ENCODE results near the gene SSC5D. TPM values are rescaled to one million over a fixed set of nuclear protein-coding genes. Genes with fewer than 3 reads are reported as not detected.

The SSC5D gene
- 1 to 10 TPM in 3 of 4 donors, under 1 TPM in 1; 0.64 to 6.2 (median 3.0) TPM for total RNA-seq

DNA sequence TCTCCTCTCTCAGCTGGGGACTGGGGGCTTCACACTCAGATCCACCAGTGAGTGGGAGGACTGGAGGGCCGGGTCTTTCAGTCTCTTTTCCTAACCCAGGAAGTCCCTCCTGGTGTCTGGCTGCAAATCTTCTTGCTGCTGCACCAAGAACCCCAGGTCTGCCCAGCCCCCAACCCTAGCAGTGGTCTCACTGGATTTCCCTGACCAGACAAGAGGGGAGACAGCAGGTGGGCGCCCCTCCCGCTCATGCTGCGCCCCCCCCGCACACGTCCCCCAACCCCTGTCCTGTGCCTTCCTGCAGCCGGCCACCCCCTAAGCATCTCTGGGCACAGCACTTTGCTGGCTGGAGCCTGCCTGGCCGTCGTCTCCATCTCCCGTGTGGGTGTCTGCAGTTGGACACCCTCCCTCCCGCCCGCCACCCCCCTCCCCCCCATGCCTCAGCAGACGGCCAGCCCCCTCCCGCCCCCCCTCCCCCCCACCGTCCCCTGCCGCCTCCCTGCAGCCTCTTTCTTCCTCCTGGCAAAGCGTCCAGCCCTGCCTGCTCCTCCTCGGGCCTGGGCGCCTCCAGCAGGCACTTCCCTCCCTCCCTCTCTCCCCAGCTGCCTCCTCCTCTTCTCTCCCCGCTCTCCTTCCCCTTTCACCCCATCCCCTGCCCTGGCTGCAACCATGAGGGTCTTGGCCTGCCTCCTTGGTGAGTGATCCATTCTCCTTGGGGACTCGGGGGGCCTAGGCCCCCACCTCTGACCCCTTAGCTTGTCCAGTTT, at the start of gene SSC5D:
Gene SSC5D (plus strand): TSS at position 513 of the 764 bp plus-strand sequence. CDS start 154 bp downstream, at position 667.
- intact Hi-C loops (cut with DNase I; ENCODE audit: low total_unique reads): no loop called here
- no peak for TF ChIP-seq POLR2A (IDR thresholded peaks at IDR 0.05)
- no peak for DNase-seq (ENCODE audit: low spot score in 2 of 2)
- 15% methylated on average over 14 to 15 of the region's 21 CpGs for WGBS, 2 donors
- H3K4me3 ChIP-seq (ENCODE audit: low read depth, poor library complexity, severe bottlenecking): no peak within 1 kb of the TSS

DNA sequence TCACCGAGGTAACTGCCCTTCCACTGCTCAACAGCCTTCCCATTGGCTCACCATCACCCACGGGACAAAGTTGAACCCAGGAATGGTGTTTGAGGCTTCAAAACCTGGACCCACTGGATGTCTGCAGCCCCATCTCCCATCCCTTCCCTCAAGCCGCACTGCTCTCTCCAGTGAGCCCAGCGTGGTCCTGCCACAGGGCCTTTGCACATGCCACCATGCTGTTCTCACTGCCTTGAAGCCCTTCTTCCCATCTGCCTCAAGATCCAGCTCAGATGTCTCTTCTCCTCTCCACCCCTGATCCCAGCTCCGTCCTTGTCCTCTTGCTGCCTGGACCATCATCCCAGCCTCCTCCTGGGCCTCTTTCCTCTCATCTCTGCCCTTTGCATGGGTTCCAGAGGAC, 49.2 kb upstream of the SSC5D start:
- intact Hi-C loops (cut with DNase I; ENCODE audit: low total_unique reads): no loop called here
- WGBS, 2 donors: 80 to 90% methylated on average over 5 of the region's 5 CpGs
- TF ChIP-seq, protein P1, sequence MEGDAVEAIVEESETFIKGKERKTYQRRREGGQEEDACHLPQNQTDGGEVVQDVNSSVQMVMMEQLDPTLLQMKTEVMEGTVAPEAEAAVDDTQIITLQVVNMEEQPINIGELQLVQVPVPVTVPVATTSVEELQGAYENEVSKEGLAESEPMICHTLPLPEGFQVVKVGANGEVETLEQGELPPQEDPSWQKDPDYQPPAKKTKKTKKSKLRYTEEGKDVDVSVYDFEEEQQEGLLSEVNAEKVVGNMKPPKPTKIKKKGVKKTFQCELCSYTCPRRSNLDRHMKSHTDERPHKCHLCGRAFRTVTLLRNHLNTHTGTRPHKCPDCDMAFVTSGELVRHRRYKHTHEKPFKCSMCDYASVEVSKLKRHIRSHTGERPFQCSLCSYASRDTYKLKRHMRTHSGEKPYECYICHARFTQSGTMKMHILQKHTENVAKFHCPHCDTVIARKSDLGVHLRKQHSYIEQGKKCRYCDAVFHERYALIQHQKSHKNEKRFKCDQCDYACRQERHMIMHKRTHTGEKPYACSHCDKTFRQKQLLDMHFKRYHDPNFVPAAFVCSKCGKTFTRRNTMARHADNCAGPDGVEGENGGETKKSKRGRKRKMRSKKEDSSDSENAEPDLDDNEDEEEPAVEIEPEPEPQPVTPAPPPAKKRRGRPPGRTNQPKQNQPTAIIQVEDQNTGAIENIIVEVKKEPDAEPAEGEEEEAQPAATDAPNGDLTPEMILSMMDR (IDR thresholded peaks at IDR 0.05): no peak
- no peak for TF ChIP-seq POLR2A (IDR thresholded peaks at IDR 0.05)
- DNase-seq (ENCODE audit: low spot score in 2 of 2): no peak
- H3K4me3 ChIP-seq (ENCODE audit: low read depth, poor library complexity, severe bottlenecking): no peak overlapping the region

DNA sequence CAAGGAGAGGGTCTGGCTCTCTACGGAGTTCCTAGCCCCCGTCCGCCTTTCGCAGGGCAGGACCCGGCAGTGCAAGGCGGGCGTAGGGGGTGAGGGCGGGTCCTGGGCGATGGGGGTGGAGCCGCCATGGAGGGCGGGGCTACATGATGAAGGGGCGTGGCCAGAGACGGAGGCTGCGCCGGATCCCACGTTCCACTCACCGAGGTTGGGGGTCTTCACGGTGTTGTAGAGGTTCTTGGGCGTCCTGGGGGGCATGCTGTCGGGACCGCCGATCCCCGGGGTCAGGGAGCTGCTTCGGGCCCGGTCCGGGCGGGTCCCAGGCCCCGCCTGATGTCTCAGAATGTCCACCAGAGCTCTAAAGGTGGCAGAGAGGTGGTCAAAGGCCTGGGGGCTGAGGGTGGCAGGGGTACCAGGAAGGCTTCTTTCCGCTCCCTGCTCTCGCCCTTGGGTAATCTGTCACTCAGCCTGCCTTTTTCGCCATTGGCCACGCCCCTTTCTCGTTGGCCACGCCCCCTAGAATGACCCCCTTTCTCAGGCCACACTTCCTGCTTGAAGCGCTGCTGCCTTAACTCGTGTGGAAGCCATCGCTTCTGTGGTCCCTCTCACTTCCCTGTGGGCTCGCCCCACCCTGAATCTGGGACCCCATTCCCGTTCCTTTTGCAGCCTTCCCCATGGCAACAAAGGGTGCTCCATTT, 47.7 kb upstream of the SSC5D start:
- no peak for DNase-seq (ENCODE audit: low spot score in 2 of 2)
- no peak overlapping the region for H3K4me3 ChIP-seq (ENCODE audit: low read depth, poor library complexity, severe bottlenecking)
- intact Hi-C loops (cut with DNase I; ENCODE audit: low total_unique reads): no loop called here
- TF ChIP-seq POLR2A (IDR thresholded peaks at IDR 0.05): no peak
- TF ChIP-seq, protein P1 (IDR thresholded peaks at IDR 0.05): no peak
- WGBS, 2 donors: 6 to 9% methylated on average over 36 to 37 of the region's 39 CpGs

DNA sequence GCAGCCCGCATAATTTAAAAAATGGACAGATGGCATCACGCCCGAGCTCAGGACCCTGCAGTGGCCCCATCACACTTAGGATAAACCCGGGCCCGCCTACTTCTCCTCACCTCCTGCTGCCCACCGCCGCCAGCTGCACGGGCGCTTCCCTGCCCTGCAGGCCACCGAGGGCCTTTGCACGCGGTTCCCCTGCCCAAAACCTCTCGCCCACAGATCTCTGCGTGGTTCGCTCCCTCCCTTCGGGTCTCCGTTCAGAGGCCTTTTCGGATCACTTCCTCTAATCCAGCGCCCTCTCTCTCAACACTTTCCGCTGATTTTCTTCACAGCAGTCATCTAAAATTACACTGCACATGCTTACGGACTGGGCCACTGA, 46.9 kb upstream of the SSC5D start:
- TF ChIP-seq, protein P1 (IDR thresholded peaks at IDR 0.05): no peak
- no peak for TF ChIP-seq POLR2A (IDR thresholded peaks at IDR 0.05)
- DNase-seq (ENCODE audit: low spot score in 2 of 2): no peak
- 4 to 6% methylated on average over 21 of the region's 21 CpGs for WGBS, 2 donors
- H3K4me3 ChIP-seq (ENCODE audit: low read depth, poor library complexity, severe bottlenecking): no peak overlapping the region
- intact Hi-C loops (cut with DNase I; ENCODE audit: low total_unique reads): no loop called here

DNA sequence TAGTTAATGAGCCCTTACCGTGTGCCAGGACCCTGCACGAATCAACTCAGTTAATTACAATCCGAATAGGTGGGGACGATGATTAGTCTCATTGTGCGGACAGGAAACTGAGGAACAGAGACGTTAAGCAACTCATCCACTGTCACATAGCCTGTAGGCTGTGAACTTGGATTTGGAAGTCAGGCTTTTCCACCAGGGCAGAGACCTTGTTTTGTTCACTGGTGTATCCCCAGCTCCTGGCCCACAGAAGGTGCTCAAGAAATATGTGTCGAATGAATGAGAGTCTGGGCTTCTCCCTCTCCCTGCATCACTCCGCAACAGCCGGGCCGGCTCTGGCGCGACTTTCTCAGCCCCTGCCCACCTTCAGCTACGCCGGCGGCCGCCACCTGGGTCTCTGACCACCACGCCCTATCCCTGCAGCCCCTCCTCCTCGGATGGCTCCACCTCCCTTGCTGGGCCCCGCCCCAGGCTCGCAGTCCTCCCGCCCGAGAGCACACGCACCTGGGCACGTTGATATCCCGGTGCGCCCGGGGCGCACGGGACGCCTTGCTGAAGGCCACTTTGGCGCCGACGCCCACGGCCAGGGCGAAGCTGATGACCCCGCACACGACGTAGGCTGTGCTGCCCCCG, 46.4 kb upstream of the SSC5D start:
- 3 to 5% methylated on average over 22 to 35 of the region's 39 CpGs for WGBS, 2 donors
- no peak for DNase-seq (ENCODE audit: low spot score in 2 of 2)
- no peak for TF ChIP-seq POLR2A (IDR thresholded peaks at IDR 0.05)
- TF ChIP-seq, protein P1 (IDR thresholded peaks at IDR 0.05): no peak
- no peak overlapping the region for H3K4me3 ChIP-seq (ENCODE audit: low read depth, poor library complexity, severe bottlenecking)
- intact Hi-C loops (cut with DNase I; ENCODE audit: low total_unique reads): no loop called here

DNA sequence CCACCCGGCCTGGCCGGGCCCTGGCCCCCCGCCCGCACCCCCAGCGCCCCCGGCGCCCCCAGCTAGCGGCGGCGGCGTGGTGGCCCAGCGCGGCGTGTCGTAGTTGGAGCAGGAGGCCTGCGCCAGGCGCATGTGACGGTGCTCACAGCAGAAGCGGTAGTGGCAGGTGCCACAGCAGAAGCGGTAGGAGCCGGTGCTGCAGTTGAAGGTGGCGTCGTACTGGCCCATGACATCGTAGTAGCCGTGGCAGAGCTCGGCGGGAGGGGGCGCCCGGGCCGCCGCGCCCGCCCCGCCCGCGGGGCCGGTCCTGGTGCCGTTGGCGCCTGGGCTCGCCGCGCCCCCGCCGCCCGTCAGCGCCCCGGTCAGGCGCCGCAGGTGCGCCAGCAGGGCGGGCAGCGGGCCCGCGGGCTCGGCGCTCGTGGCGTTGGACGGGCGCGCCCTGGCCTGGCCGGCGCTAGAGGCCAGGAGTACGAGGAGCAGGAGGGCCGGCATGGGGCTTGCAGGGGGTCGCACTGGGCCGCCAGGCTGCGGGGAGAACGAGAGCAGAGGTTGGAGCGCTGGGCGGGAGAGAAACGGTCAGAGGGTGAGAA, 45.8 kb upstream of the SSC5D start:
- no peak for DNase-seq (ENCODE audit: low spot score in 2 of 2)
- WGBS, 2 donors: 1 to 2% methylated on average over 17 of the region's 72 CpGs
- no peak for TF ChIP-seq POLR2A (IDR thresholded peaks at IDR 0.05)
- TF ChIP-seq, protein P1 (IDR thresholded peaks at IDR 0.05): no peak
- intact Hi-C loops (cut with DNase I; ENCODE audit: low total_unique reads): no loop called here
- no peak overlapping the region for H3K4me3 ChIP-seq (ENCODE audit: low read depth, poor library complexity, severe bottlenecking)
